Esophagus squamous epithelium (tissue), 5 donors: ENCODE measurements around the gene PEAR1. TPM values are rescaled to one million over a fixed set of nuclear protein-coding genes. Genes with fewer than 3 reads are reported as not detected.

Experiments
- DNase-seq: peaks from one replicate; lab custom pipeline; 2025; lab: John Stamatoyannopoulos, UW
- H3K27ac ChIP-seq, 4 donors: fragments of 200-600 bp; sonication (generic); one replicate each; pipeline ENCODE4 v1.5.1; 2016 to 2019; ENCODE audit warnings: mild to moderate bottlenecking in 1 of 4
- H3K27me3 ChIP-seq, 4 donors: fragments of 200-600 bp; sonication (generic); 1 replicate in 3 of 4; 2 replicates in 1 of 4; pipeline versions ENCODE4 v1.5.1 to v1.6.0; 2017 to 2021; ENCODE audit warnings: antibody characterized with exemption in 1 of 4
- H3K36me3 ChIP-seq, 3 donors: fragments of 200-600 bp; sonication (generic); one replicate each; pipeline ENCODE4 v1.5.1; 2016 to 2019
- H3K4me1 ChIP-seq, 3 donors: fragments of 200-600 bp; sonication (generic); one replicate each; pipeline ENCODE4 v1.5.1; 2017 to 2019
- H3K4me3 ChIP-seq, 4 donors: fragments of 200-600 bp; sonication (generic); 1 replicate in 3 of 4; 2 replicates in 1 of 4; pipeline ENCODE4 v1.5.1; 2016 to 2019; ENCODE audit warnings: mild to moderate bottlenecking in 2 of 4, moderate library complexity in 1 of 4
- H3K9me3 ChIP-seq, 3 donors: fragments of 200-600 bp; sonication (generic); one replicate each; pipeline ENCODE4 v1.5.1; 2016 to 2019
- CTCF ChIP-seq, 6 experiments: fragments of 450-650 bp in 4 of 6; fragments of 200-600 bp in 2 of 6; sonication (generic) in 2 of 6; IDR thresholded peaks; one replicate each; pipeline ENCODE4 v1.5.1; 2016 to 2019; ENCODE audit warnings: antibody characterized with exemption in 6 of 6, mild to moderate bottlenecking in 4 of 6, moderate library complexity in 4 of 6
- POLR2A ChIP-seq, 4 donors: fragments of 450-650 bp; IDR thresholded peaks; one replicate each; pipeline ENCODE4 v1.6.1; 2017; ENCODE audit warnings: antibody characterized with exemption in 4 of 4, mild to moderate bottlenecking in 4 of 4, moderate library complexity in 3 of 4
- WGBS, 2 donors: methylation state at CpG; one replicate each; pipeline ENCODE4 v1.1.5; 2018; 5-methylcytosine and 5-hydroxymethylcytosine counted together
- intact Hi-C: fragments of 100-400 bp; cut with DNase I; formaldehyde crosslinking; loops from one replicate; pipeline ENCODE4 v1.15.0; 2022
- total RNA-seq, 4 donors: library from RNA; depleted of rRNA; stranded (reverse); fragments of >200 nt; gene quantifications; one replicate each; pipeline ENCODE4 v1.1.0, GENCODE V29; 2016
- donor health status: DM: yes; HTN: yes; CAD: no.

The PEAR1 gene
- total RNA-seq, 4 donors from 2014 or later, result 1.1 to 4.6 (median 2.7) TPM

GRCh38 chr1:156845953-156846545 is 47.5 kb upstream of the PEAR1 start:
- 70 to 86% methylated on average over 5 to 6 of the region's 18 CpGs for WGBS, 2 donors
- Histone ChIP-seq H3K36me3 (no peaks in the 10 kb centered on the region), H3K27me3 (peaks cover 0 to 98% (median 11%) of the 10 kb centered on the region in 4 donors), H3K4me3 (no peak overlapping the region), H3K4me1 (peaks cover 0 to 24% (median 6%) of the 10 kb centered on the region in 3 donors), H3K9me3 (no peaks in the 10 kb centered on the region), H3K27ac (no peak overlapping the region)
- no peak for DNase-seq
- intact Hi-C loops, result no loop called here
- TF ChIP-seq CTCF (IDR thresholded peaks at IDR 0.05) (no peak), POLR2A (IDR thresholded peaks at IDR 0.05) (no peak)

- H3K27me3 ChIP-seq, result peaks cover 0 to 98% (median 11%) of the 10 kb centered on the region in 4 donors
- H3K9me3 ChIP-seq, result no peaks in the 10 kb centered on the region
- H3K4me3 ChIP-seq, result no peak overlapping the region
- no peak for TF ChIP-seq POLR2A (IDR thresholded peaks at IDR 0.05)
- TF ChIP-seq CTCF (IDR thresholded peaks at IDR 0.05), result no peak
- DNase-seq, result no peak
- intact Hi-C loops, result no loop called here
- WGBS, 2 donors, result 75% methylated on average over 3 of the region's 5 CpGs; no CpG with 5 or more reads in 1 of the 2 donors
- H3K27ac ChIP-seq, result no peak overlapping the region
- H3K36me3 ChIP-seq, result no peaks in the 10 kb centered on the region
- peaks cover 0 to 24% (median 6%) of the 10 kb centered on the region in 3 donors for H3K4me1 ChIP-seq
These were observed 46.9 kb upstream of the PEAR1 start for GRCh38 chr1:156846643-156847042.

GRCh38 chr1:156847591-156848460 is 45.7 kb upstream of the PEAR1 start:
- intact Hi-C loops, result no loop called here
- DNase-seq, result no peak
- 63 to 76% methylated on average over 5 to 6 of the region's 7 CpGs for WGBS, 2 donors
- no peak overlapping the region for H3K4me3 ChIP-seq
- H3K9me3 ChIP-seq, result no peaks in the 10 kb centered on the region
- TF ChIP-seq CTCF (IDR thresholded peaks at IDR 0.05), result no peak
- no peak overlapping the region for H3K27ac ChIP-seq
- H3K36me3 ChIP-seq, result no peaks in the 10 kb centered on the region
- H3K4me1 ChIP-seq, result peaks cover 0 to 34% (median 6%) of the 10 kb centered on the region in 3 donors
- peaks cover 0 to 97% (median 11%) of the 10 kb centered on the region in 4 donors for H3K27me3 ChIP-seq

GRCh38 chr1:156848461-156849150 is 44.9 kb upstream of the PEAR1 start:
- Histone ChIP-seq H3K4me1 (peaks cover 0 to 34% (median 6%) of the 10 kb centered on the region in 3 donors), H3K27me3 (peaks cover 0 to 92% (median 10%) of the 10 kb centered on the region in 4 donors), H3K27ac (no peak overlapping the region), H3K9me3 (no peaks in the 10 kb centered on the region), H3K36me3 (no peaks in the 10 kb centered on the region), H3K4me3 (no peak overlapping the region)
- no peak for DNase-seq
- intact Hi-C loops, result no loop called here
- TF ChIP-seq CTCF (IDR thresholded peaks at IDR 0.05) (no peak), POLR2A (IDR thresholded peaks at IDR 0.05) (no peak)
- WGBS, 2 donors, result 16 to 47% methylated on average over 4 to 7 of the region's 36 CpGs
